ENCODE results near the gene ERRFI1.

Gene ERRFI1

DNA sequence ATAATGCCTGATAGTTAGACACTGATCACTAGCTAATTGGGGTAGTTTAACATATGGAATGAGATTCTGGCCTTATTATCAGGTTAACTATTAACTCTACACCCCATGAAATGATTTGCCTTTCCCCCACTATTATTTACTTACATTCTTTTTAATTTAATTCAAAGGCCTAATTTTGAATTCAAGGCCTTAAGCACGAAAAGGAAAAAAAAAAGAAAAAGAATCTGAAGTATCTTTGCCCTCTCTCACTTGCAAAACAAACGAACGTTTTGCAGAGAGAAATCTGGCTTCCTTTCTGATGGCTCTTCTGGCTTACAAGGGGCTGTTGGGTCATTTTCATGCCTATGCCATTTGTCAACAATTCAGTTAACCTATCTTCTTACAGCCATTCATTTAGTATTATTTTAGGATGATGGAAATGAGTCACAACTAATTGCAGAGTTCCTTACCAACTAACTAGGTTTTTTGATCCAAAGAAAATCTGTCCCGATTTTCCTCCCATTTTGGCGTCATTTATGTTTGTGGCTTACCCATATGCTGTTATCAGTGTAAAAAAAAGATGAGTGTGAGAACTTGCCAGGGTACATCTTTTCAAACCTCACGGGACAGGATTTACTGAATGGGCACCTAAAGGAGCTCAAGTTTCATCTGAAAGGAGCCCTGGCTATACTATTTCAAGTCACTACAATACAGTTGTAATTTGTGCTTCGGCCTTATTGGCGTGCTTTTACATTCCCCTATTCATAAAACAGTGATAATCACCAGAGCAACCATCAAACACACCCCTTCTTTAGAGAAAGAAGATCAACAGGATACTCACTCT is 1.9 kb upstream of the ERRFI1 start:
- TF ChIP-seq EP300 (IDR thresholded peaks at IDR 0.05; ENCODE audit: borderline replicate concordance): no peak; the same call in 1 of the 2 replicates

DNA sequence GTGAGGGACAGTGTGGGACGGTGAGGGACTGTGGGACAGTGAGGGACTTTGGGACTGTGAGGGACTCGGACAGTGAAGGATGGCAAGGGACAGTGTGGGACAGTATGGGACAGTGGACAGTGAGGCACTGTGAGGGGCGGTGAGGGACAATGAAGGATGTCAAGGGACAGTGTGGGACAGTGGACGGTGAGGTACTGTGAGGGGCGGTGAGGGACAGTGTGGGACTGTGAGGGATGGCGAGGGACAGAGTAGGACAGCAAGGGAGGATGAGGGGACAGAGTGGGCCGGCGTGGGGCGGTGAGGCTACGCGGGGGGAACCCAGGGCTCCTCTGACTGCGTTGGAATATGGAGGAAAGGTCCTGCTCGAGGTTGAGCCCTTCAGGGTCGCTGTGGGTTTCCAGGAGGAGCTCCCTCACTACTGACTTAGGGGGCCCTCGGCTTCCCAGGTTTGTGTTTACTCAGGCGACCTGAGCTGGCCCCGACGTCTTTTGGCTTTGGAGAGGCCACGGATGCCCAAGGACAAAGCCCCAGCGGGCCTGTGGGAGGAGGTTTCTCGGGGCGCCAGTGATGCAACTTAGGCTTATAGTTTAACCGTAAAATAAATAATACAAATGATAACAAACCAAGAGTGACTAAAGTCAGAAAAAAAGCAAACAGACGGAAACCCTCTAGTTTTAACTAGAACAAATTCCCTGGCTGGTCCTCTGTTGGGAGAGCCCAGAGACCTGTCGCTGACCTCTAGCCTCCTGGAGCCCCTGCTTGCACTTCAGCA is 1.1 kb upstream of the ERRFI1 start:
- no peak for TF ChIP-seq ZBTB7A (IDR thresholded peaks at IDR 0.05; ENCODE audit: low read depth)
- TF ChIP-seq RAD21 (IDR thresholded peaks at IDR 0.05; ENCODE audit: low read depth): no peak
- TF ChIP-seq EP300 (IDR thresholded peaks at IDR 0.05; ENCODE audit: borderline replicate concordance): no peak
- no peak for TF ChIP-seq YY1 (IDR thresholded peaks at IDR 0.05; ENCODE audit: low read depth)
- no peak for TF ChIP-seq TCF12 (IDR thresholded peaks at IDR 0.05; ENCODE audit: low read depth)
- no peak for TF ChIP-seq FOXM1 (IDR thresholded peaks at IDR 0.05; ENCODE audit: borderline replicate concordance, low read depth)
- TF ChIP-seq TEAD4 (IDR thresholded peaks at IDR 0.05): no peak
- TF ChIP-seq TAF1 (IDR thresholded peaks at IDR 0.05; ENCODE audit: low read depth): no peak
- TF ChIP-seq EGR1 (IDR thresholded peaks at IDR 0.05): no peak

DNA sequence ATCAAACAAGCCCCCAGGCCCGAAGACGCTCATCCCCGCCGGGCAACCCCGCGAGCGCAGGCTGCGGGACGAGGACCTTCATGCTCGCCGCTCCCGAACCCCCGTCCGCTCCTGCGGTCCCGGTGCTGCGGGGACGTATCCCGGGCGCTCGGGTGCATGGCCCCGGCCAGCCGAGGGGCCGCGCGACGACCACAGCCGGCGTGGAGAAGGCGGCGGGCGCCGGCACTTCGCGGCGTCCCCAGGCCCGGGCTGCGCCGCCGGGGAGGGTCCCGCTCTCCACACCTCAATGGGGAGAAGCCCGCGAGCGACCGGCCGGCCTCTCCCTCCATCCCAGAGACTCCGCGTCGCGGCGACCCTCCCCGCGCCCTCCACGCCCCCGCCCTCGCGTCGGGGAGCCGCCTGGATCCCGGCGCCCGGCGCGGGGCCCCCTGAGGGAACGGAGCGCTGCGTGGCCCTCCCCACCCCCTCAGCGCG is 401 bp downstream of the ERRFI1 start:
- no peak for TF ChIP-seq RAD21 (IDR thresholded peaks at IDR 0.05; ENCODE audit: low read depth)
- no peak for TF ChIP-seq CEBPB (IDR thresholded peaks at IDR 0.05)
- peak; percentile 58; the same call in 1 of the 2 replicates for TF ChIP-seq ZBTB7A (IDR thresholded peaks at IDR 0.05; ENCODE audit: low read depth)
- TF ChIP-seq FOXM1 (IDR thresholded peaks at IDR 0.05; ENCODE audit: borderline replicate concordance, low read depth): no peak

DNA sequence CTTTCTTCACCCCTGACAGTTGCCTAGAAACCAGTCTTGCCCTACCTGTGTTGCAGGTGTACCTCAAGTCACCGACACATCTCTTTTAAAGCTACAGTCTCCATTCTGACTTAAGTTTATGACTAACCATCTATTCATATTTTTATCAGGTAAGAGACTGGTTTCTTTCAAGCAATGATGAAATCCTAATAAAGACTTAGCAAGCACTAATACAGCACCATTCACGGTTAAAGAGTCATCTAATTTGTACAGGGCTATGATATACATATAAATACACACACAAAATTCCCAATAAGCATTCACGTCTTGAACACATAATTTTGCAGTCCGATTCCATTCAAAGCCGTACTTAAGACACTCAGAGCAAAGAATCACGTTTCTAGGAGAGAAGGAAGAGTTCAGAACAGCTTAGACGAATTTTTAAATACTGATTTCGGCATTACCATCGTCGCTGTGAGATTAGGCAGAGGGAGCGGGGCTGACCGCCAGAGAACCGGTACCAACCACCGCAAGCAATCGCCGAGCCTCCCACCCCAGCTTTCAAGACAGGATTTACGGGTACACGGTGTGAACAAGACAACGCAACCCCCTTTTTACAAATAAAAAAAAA is 943 bp downstream of the ERRFI1 start:
- TF ChIP-seq RAD21 (IDR thresholded peaks at IDR 0.05; ENCODE audit: low read depth) (no peak), EP300 (IDR thresholded peaks at IDR 0.05; ENCODE audit: borderline replicate concordance) (no peak), TEAD4 (IDR thresholded peaks at IDR 0.05) (no peak), CREB1 (IDR thresholded peaks at IDR 0.05; ENCODE audit: low read depth) (no peak), YY1 (IDR thresholded peaks at IDR 0.05; ENCODE audit: low read depth) (no peak), ZBTB7A (IDR thresholded peaks at IDR 0.05; ENCODE audit: low read depth) (no peak), NFIC (IDR thresholded peaks at IDR 0.05) (no peak), FOXM1 (IDR thresholded peaks at IDR 0.05; ENCODE audit: borderline replicate concordance, low read depth) (no peak), TAF1 (IDR thresholded peaks at IDR 0.05; ENCODE audit: low read depth) (no peak), TCF12 (IDR thresholded peaks at IDR 0.05; ENCODE audit: low read depth) (no peak), EGR1 (IDR thresholded peaks at IDR 0.05) (no peak)
- TF ChIP-seq, protein P1, sequence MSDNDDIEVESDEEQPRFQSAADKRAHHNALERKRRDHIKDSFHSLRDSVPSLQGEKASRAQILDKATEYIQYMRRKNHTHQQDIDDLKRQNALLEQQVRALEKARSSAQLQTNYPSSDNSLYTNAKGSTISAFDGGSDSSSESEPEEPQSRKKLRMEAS (IDR thresholded peaks at IDR 0.05): no peak
- TF ChIP-seq, protein P2, sequence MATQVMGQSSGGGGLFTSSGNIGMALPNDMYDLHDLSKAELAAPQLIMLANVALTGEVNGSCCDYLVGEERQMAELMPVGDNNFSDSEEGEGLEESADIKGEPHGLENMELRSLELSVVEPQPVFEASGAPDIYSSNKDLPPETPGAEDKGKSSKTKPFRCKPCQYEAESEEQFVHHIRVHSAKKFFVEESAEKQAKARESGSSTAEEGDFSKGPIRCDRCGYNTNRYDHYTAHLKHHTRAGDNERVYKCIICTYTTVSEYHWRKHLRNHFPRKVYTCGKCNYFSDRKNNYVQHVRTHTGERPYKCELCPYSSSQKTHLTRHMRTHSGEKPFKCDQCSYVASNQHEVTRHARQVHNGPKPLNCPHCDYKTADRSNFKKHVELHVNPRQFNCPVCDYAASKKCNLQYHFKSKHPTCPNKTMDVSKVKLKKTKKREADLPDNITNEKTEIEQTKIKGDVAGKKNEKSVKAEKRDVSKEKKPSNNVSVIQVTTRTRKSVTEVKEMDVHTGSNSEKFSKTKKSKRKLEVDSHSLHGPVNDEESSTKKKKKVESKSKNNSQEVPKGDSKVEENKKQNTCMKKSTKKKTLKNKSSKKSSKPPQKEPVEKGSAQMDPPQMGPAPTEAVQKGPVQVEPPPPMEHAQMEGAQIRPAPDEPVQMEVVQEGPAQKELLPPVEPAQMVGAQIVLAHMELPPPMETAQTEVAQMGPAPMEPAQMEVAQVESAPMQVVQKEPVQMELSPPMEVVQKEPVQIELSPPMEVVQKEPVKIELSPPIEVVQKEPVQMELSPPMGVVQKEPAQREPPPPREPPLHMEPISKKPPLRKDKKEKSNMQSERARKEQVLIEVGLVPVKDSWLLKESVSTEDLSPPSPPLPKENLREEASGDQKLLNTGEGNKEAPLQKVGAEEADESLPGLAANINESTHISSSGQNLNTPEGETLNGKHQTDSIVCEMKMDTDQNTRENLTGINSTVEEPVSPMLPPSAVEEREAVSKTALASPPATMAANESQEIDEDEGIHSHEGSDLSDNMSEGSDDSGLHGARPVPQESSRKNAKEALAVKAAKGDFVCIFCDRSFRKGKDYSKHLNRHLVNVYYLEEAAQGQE (IDR thresholded peaks at IDR 0.05; ENCODE audit: low read depth): no peak

DNA sequence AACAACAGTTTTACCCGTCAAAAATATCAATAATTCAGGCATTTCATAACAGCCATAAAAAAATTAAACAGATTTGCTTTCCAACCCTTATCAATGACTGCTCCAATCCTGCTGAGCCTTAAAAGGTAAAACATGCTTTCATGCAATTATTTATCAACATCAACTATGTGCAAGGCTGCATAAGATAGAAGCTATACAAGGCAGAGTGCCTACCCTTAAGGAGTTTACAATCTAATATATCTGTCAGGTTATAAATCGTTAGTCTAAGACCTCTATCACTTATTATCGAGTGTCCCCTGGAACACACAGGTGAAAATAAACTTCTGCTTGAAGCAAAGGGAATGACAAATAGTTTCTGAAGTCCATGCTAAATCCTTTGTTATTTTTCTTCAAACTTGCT is 1.8 kb downstream of the ERRFI1 start:
- TF ChIP-seq EGR1 (IDR thresholded peaks at IDR 0.05) (no peak), YY1 (IDR thresholded peaks at IDR 0.05; ENCODE audit: low read depth) (no peak), NFIC (IDR thresholded peaks at IDR 0.05) (no peak), ZBTB7A (IDR thresholded peaks at IDR 0.05; ENCODE audit: low read depth) (no peak)
- TF ChIP-seq, protein P1 (IDR thresholded peaks at IDR 0.05): no peak
- TF ChIP-seq, protein P3, sequence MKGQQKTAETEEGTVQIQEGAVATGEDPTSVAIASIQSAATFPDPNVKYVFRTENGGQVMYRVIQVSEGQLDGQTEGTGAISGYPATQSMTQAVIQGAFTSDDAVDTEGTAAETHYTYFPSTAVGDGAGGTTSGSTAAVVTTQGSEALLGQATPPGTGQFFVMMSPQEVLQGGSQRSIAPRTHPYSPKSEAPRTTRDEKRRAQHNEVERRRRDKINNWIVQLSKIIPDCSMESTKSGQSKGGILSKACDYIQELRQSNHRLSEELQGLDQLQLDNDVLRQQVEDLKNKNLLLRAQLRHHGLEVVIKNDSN (IDR thresholded peaks at IDR 0.05): no peak

DNA sequence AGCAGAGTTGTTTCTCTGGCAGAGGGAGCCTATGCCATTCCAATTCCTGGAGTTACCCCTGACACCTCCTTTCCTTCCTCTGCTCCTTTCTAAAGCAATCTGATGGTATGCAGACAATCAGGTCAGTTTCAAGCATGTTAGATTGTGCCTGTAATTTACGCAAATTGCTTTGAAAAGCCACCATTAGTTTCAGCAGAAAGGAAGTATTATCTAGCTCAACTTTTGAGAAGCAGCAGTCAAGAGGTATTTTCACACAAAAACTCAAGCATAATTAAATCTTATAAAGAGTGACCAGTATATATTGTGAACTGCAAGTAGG is 2.2 kb downstream of the ERRFI1 start:
- no peak for TF ChIP-seq CEBPB (IDR thresholded peaks at IDR 0.05)
- no peak for TF ChIP-seq TEAD4 (IDR thresholded peaks at IDR 0.05)
- TF ChIP-seq, protein P2 (IDR thresholded peaks at IDR 0.05; ENCODE audit: low read depth): no peak
- no peak for TF ChIP-seq CREB1 (IDR thresholded peaks at IDR 0.05; ENCODE audit: low read depth)
- no peak for TF ChIP-seq RAD21 (IDR thresholded peaks at IDR 0.05; ENCODE audit: low read depth)
- no peak for TF ChIP-seq EP300 (IDR thresholded peaks at IDR 0.05; ENCODE audit: borderline replicate concordance)
- no peak for TF ChIP-seq FOXM1 (IDR thresholded peaks at IDR 0.05; ENCODE audit: borderline replicate concordance, low read depth)
- TF ChIP-seq EGR1 (IDR thresholded peaks at IDR 0.05): no peak
- TF ChIP-seq, protein P3 (IDR thresholded peaks at IDR 0.05): no peak
- no peak for TF ChIP-seq TAF1 (IDR thresholded peaks at IDR 0.05; ENCODE audit: low read depth)
- no peak for TF ChIP-seq ZBTB7A (IDR thresholded peaks at IDR 0.05; ENCODE audit: low read depth)
- TF ChIP-seq YY1 (IDR thresholded peaks at IDR 0.05; ENCODE audit: low read depth): no peak
- TF ChIP-seq, protein P1 (IDR thresholded peaks at IDR 0.05): no peak
- no peak for TF ChIP-seq TCF12 (IDR thresholded peaks at IDR 0.05; ENCODE audit: low read depth)
- TF ChIP-seq NFIC (IDR thresholded peaks at IDR 0.05): no peak

Data from Ishikawa (cell line).